ENCODE data around the gene RUBCN. TPM values are rescaled to one million over a fixed set of nuclear protein-coding genes. Genes with fewer than 3 reads are reported as not detected.

Gene RUBCN
- total and polyA plus RNA-seq, 9 of the 15 experiments (the other 6 are each of a cell fraction or from before 2014, with no cell fraction given), result 8.4 to 24.0 (median 11.9) TPM

- TF ChIP-seq NKRF (IDR thresholded peaks at IDR 0.05; ENCODE audit: borderline replicate concordance) (no peak; the same call in 1 of the 2 replicates), POLR2AphosphoS2 (IDR thresholded peaks at IDR 0.05; ENCODE audit: low read length) (no peak), HEY1 (CRISPR knock-in tag; IDR thresholded peaks at IDR 0.05; ENCODE audit: borderline replicate concordance) (no peak), MCM5 (IDR thresholded peaks at IDR 0.05; ENCODE audit: low read depth) (no peak), EZH2 (IDR thresholded peaks at IDR 0.05; ENCODE audit: borderline replicate concordance, low read depth, low read length) (no peak), ZEB2 (IDR thresholded peaks at IDR 0.05) (no peak), KAT7 (CRISPR knock-in tag; IDR thresholded peaks at IDR 0.05; ENCODE audit: borderline replicate concordance) (0 out of 2 replicates have a peak, but pooled peaks have one; percentile 44), AFF4 (CRISPR knock-in tag; IDR thresholded peaks at IDR 0.05) (0 out of 2 replicates have a peak, but pooled peaks have one; percentile 35), TAF7 (tag; IDR thresholded peaks at IDR 0.05) (no peak), BRD4 (IDR thresholded peaks at IDR 0.05) (no peak), ZNF444 (CRISPR knock-in tag; IDR thresholded peaks at IDR 0.05) (no peak), ZC3H8 (IDR thresholded peaks at IDR 0.05) (no peak), FOXK2 (conservative IDR thresholded peaks at IDR 0.05 in 1 of 2, IDR thresholded peaks at IDR 0.05 in 1 of 2; ENCODE audit: low read depth in 2 of 2) (no peak), ETV5 (CRISPR knock-in tag; IDR thresholded peaks at IDR 0.05; ENCODE audit: low read depth) (no peak), CEBPB (tag; IDR thresholded peaks at IDR 0.05) (peak; percentile 92), E2F4 (CRISPR knock-in tag; IDR thresholded peaks at IDR 0.05; ENCODE audit: low read depth) (no peak), BMI1 (IDR thresholded peaks at IDR 0.05; ENCODE audit: low read length) (no peak), CBFA2T2 (conservative IDR thresholded peaks at IDR 0.05) (no peak), PPARD (CRISPR knock-in tag; IDR thresholded peaks at IDR 0.05) (no peak)
- TF ChIP-seq, protein P1, sequence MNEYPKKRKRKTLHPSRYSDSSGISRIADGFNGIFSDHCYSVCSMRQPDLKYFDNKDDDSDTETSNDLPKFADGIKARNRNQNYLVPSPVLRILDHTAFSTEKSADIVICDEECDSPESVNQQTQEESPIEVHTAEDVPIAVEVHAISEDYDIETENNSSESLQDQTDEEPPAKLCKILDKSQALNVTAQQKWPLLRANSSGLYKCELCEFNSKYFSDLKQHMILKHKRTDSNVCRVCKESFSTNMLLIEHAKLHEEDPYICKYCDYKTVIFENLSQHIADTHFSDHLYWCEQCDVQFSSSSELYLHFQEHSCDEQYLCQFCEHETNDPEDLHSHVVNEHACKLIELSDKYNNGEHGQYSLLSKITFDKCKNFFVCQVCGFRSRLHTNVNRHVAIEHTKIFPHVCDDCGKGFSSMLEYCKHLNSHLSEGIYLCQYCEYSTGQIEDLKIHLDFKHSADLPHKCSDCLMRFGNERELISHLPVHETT (CRISPR knock-in tag; conservative IDR thresholded peaks at IDR 0.05 in 1 of 2, IDR thresholded peaks at IDR 0.05 in 1 of 2), result no peak
These were observed 14.4 kb upstream of the RUBCN start (continued) for GRCh38 chr3:197750858-197751737.
